Measurements from ENCODE around the gene IDNK. TPM values are rescaled to one million over a fixed set of nuclear protein-coding genes. Genes with fewer than 3 reads are reported as not detected.
A peak's percentile ranks its signal among the peaks of the same experiment; 100 is the strongest.

IDNK gene
- total and polyA plus RNA-seq, 4 experiments from 2014 or later: 10.1 to 24.9 (median 14.5) TPM

GRCh38 chr9:83671451-83671850, 48.5 kb downstream of the IDNK start:
- intact Hi-C loops (cut with micrococcal nuclease): no loop called here
- Mint-ChIP-seq H3K4me3 (no peak overlapping the region), H3K9me3 (peaks cover 0 to 2% (median 0%) of the 10 kb centered on the region in 8 donors), H3K27me3 (no peaks in the 10 kb centered on the region), H3K36me3 (peaks cover 42 to 82% of the 10 kb centered on the region in 2 donors), H3K27ac (no peak overlapping the region), H3K4me1 (peaks cover 8 to 12% (median 10%) of the 10 kb centered on the region in 4 donors)
- Histone ChIP-seq H3K27me3 (ENCODE audit: insufficient read depth, low read length) (no peaks in the 10 kb centered on the region), H3K9me3 (ENCODE audit: control insufficient read depth in 1 of 2, low read length in 2 of 2) (no peaks in the 10 kb centered on the region), H3K27ac (ENCODE audit: low read depth, low read length) (no peak overlapping the region), H3K36me3 (ENCODE audit: insufficient read depth, low read length) (peaks cover 55% of the 10 kb centered on the region), H3K4me1 (ENCODE audit: insufficient read depth, low read length) (no peaks in the 10 kb centered on the region), H3K4me3 (ENCODE audit: low read length in 2 of 2) (no peak overlapping the region)
- no peak for DNase-seq
- ChIA-PET POLR2A (ENCODE audit: partially characterized antibody) (interaction anchor here (1.3 kb wide), 1 partner anchor 36 kb away, joined by 3 read pairs; the partner anchor contains the start of gene UBQLN1), CTCF (ENCODE audit: partially characterized antibody) (interaction anchor here (1.5 kb wide), 1 partner anchor 22 kb away, joined by 5 read pairs; no protein-coding TSS in a partner anchor)

DNA sequence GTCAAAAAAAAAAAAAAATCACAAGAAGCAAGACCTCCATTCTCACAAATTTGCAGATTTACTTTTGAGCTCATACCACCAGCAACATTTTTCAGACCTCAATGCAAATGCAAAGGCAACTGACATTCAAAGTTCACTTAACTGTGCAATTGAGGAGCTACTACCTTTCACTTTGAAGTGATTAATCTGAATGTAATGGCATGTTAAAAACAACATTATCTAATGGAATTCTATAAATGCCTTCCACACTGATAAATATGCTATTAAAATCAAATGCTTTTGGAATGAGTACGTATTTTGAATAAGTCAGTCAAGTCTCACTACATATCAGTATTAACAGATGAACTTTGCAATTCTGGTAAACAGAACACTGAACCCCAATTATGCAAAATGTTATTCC, 52.5 kb downstream of the IDNK start:
- no peaks in the 10 kb centered on the region for H3K9me3 ChIP-seq (ENCODE audit: control insufficient read depth in 1 of 2, low read length in 2 of 2)
- no peak overlapping the region for H3K4me3 ChIP-seq (ENCODE audit: low read length in 2 of 2)
- H3K4me1 ChIP-seq (ENCODE audit: insufficient read depth, low read length): no peaks in the 10 kb centered on the region
- H3K4me3 Mint-ChIP-seq: no peak overlapping the region
- H3K4me1 Mint-ChIP-seq: peaks cover 8 to 17% (median 12%) of the 10 kb centered on the region in 4 donors
- peaks cover 0 to 2% (median 0%) of the 10 kb centered on the region in 8 donors for H3K9me3 Mint-ChIP-seq
- no peaks in the 10 kb centered on the region for H3K27me3 Mint-ChIP-seq
- intact Hi-C loops (cut with micrococcal nuclease): no loop called here
- no peak overlapping the region for H3K27ac ChIP-seq (ENCODE audit: low read depth, low read length)
- peaks cover 50% of the 10 kb centered on the region for H3K36me3 ChIP-seq (ENCODE audit: insufficient read depth, low read length)
- DNase-seq: no peak
- H3K27ac Mint-ChIP-seq: peak overlapping the region in 3 of 7 donors; percentile 24 to 38 (median 37)
- CTCF ChIA-PET (ENCODE audit: partially characterized antibody): interaction anchor here (1.3 kb wide), 1 partner anchor 26 kb away, joined by 3 read pairs; no protein-coding TSS in a partner anchor
- H3K36me3 Mint-ChIP-seq: peaks cover 45 to 82% of the 10 kb centered on the region in 2 donors
- POLR2A ChIA-PET (ENCODE audit: partially characterized antibody): interaction anchor here (0.6 kb wide), 1 partner anchor 52 kb away, joined by 3 read pairs; no protein-coding TSS in a partner anchor
- H3K27me3 ChIP-seq (ENCODE audit: insufficient read depth, low read length): no peaks in the 10 kb centered on the region

DNA sequence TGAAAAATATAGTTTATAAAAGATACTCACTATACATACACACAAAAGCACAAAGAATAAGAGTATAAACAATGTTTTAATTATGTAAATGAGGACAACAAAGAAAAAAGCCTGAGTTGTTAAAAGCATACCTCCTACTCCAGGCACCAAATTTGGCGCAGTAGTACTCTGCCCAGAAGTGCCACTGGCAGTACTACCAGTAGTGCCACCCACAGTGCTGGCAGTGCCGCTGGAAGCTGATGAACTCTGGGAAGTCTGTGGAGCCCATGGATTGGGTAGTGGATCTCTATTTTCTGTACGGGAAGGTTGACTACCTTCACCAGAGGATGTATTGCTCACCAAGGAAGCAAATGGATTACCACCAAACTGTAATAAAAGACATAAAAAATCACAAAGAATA, 54.7 kb downstream of the IDNK start:
- H3K9me3 ChIP-seq (ENCODE audit: control insufficient read depth in 1 of 2, low read length in 2 of 2): no peaks in the 10 kb centered on the region
- H3K27me3 ChIP-seq (ENCODE audit: insufficient read depth, low read length): no peaks in the 10 kb centered on the region
- peaks cover 40 to 82% of the 10 kb centered on the region in 2 donors for H3K36me3 Mint-ChIP-seq
- ChIA-PET POLR2A (ENCODE audit: partially characterized antibody) (interaction anchor here (1.5 to 2.3 kb wide), 2 partner anchors 14 to 30 kb away, joined by 4 to 7 read pairs; partner anchors contain the start of gene UBQLN1), CTCF (ENCODE audit: partially characterized antibody) (interaction anchor here (1.0 to 2.1 kb wide), 3 partner anchors 17 to 56 kb away, joined by 3 to 6 read pairs (median 4); partner anchors contain the start of gene UBQLN1)
- peaks cover 45% of the 10 kb centered on the region for H3K36me3 ChIP-seq (ENCODE audit: insufficient read depth, low read length)
- no peak for DNase-seq
- H3K4me3 ChIP-seq (ENCODE audit: low read length in 2 of 2): no peak overlapping the region
- H3K4me1 ChIP-seq (ENCODE audit: insufficient read depth, low read length): no peaks in the 10 kb centered on the region
- no peak overlapping the region for H3K27ac ChIP-seq (ENCODE audit: low read depth, low read length)
- H3K27ac Mint-ChIP-seq: peak overlapping the region in 3 of 7 donors; percentile 24 to 52 (median 46)
- H3K9me3 Mint-ChIP-seq: no peaks in the 10 kb centered on the region
- intact Hi-C loops (cut with micrococcal nuclease): no loop called here
- no peaks in the 10 kb centered on the region for H3K27me3 Mint-ChIP-seq
- no peak overlapping the region for H3K4me3 Mint-ChIP-seq
- H3K4me1 Mint-ChIP-seq: peaks cover 12 to 34% (median 16%) of the 10 kb centered on the region in 4 donors

DNA sequence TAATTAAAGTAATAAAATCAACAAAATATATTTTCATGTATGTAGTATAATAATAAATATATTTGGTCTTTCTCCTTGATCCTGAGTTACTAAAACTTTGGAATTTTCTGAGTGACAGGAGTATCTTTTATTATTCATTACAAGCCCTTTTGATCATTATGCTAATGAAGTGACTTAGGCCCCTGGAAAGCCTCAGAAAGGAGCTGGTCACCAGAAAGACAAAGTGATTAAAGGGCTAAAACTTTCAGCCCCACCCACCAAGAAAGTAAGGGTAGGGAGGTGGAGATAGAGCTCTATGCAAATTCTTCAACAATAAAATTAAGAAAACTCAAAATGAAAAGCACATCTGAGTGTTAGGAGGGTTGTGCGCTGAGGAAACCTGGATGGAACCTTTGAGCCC, 57.3 kb downstream of the IDNK start:
- intact Hi-C loops (cut with micrococcal nuclease): no loop called here
- POLR2A ChIA-PET (ENCODE audit: partially characterized antibody): interaction anchor here (1.0 to 3.6 kb wide), 2 partner anchors 28 to 300 kb away, joined by 3 to 16 read pairs; partner anchors contain the start of genes HNRNPK, RMI1 and UBQLN1
- Mint-ChIP-seq H3K36me3 (peaks cover 29 to 71% of the 10 kb centered on the region in 2 donors), H3K4me1 (peaks cover 12 to 44% (median 20%) of the 10 kb centered on the region in 4 donors), H3K4me3 (no peak overlapping the region), H3K27me3 (no peaks in the 10 kb centered on the region), H3K9me3 (no peaks in the 10 kb centered on the region), H3K27ac (peak overlapping the region in 1 of 7 donors; percentile 52)
- peaks cover 5% of the 10 kb centered on the region for H3K4me1 ChIP-seq (ENCODE audit: insufficient read depth, low read length)
- no peak overlapping the region for H3K27ac ChIP-seq (ENCODE audit: low read depth, low read length)
- DNase-seq: no peak
- H3K9me3 ChIP-seq (ENCODE audit: control insufficient read depth in 1 of 2, low read length in 2 of 2): no peaks in the 10 kb centered on the region
- H3K27me3 ChIP-seq (ENCODE audit: insufficient read depth, low read length): no peaks in the 10 kb centered on the region
- no peak overlapping the region for H3K4me3 ChIP-seq (ENCODE audit: low read length in 2 of 2)
- H3K36me3 ChIP-seq (ENCODE audit: insufficient read depth, low read length): peaks cover 39% of the 10 kb centered on the region
- CTCF ChIA-PET (ENCODE audit: partially characterized antibody): interaction anchor here (1.3 kb wide), 1 partner anchor 31 kb away, joined by 4 read pairs; no protein-coding TSS in a partner anchor

- ChIA-PET POLR2A (ENCODE audit: partially characterized antibody) (interaction anchor here (3.6 kb wide), 1 partner anchor 26 kb away, joined by 16 read pairs; the partner anchor contains the start of gene UBQLN1), CTCF (ENCODE audit: partially characterized antibody) (no interaction called here)
- Histone ChIP-seq H3K9me3 (ENCODE audit: control insufficient read depth in 1 of 2, low read length in 2 of 2) (no peaks in the 10 kb centered on the region), H3K36me3 (ENCODE audit: insufficient read depth, low read length) (peaks cover 36% of the 10 kb centered on the region), H3K27me3 (ENCODE audit: insufficient read depth, low read length) (no peaks in the 10 kb centered on the region), H3K27ac (ENCODE audit: low read depth, low read length) (no peak overlapping the region), H3K4me3 (ENCODE audit: low read length in 2 of 2) (no peak overlapping the region), H3K4me1 (ENCODE audit: insufficient read depth, low read length) (peaks cover 15% of the 10 kb centered on the region)
- Mint-ChIP-seq H3K36me3 (peaks cover 25 to 66% of the 10 kb centered on the region in 2 donors), H3K27ac (peak overlapping the region in 4 of 7 donors; percentile 15 to 59 (median 31)), H3K4me3 (no peak overlapping the region), H3K9me3 (no peaks in the 10 kb centered on the region), H3K27me3 (no peaks in the 10 kb centered on the region), H3K4me1 (peaks cover 15 to 40% (median 23%) of the 10 kb centered on the region in 4 donors)
- DNase-seq: no peak
- intact Hi-C loops (cut with micrococcal nuclease): no loop called here
Measured at GRCh38 chr9:83681490-83681889, 58.5 kb downstream of the IDNK start.

DNA sequence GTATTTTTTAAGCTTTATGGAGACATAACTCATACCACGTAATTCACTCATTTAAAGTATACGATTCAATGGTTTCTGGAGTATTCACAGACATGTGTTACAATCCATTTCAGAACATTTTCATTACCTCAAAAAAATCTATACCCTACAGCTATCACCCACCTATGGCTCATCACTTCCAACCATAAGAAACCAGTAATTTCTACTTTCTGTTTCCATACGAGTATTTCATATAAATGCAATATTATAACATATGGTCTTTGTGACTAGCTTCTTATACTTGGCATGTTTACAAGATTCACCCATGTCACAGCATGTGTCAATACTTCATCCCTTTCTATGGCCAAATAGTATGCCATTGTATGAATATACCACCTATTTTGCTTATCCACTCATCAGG, 66.0 kb downstream of the IDNK start:
- POLR2A ChIA-PET (ENCODE audit: partially characterized antibody): interaction anchor here (3.3 kb wide), 1 partner anchor 19 kb away, joined by 19 read pairs; the partner anchor contains the start of gene UBQLN1
- peaks cover 0 to 11% of the 10 kb centered on the region in 2 donors for H3K36me3 Mint-ChIP-seq

DNA sequence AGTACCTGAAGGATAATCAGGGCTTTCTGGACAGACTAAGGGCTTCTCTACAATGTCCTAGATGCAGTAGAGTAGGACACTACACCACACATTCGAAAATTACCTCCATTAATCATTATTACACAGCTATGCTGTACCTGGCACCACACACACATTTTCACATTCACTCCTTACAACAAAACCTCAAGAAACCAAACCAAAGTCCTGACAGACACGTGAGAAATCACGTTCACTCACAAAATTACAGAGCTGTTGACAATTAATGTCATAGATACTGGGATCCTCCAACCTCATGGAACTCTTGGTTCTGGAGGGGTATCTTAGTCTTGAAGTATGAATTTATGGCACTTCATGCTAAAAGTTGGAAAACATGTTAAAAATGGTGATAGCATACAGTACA, 68.5 kb downstream of the IDNK start:
- H3K27me3 ChIP-seq (ENCODE audit: insufficient read depth, low read length): no peaks in the 10 kb centered on the region
- no peaks in the 10 kb centered on the region for H3K27me3 Mint-ChIP-seq
- no peaks in the 10 kb centered on the region for H3K9me3 Mint-ChIP-seq
- peaks cover 0 to 2% of the 10 kb centered on the region in 2 donors for H3K36me3 Mint-ChIP-seq
- peaks cover 60 to 89% (median 75%) of the 10 kb centered on the region in 4 donors for H3K4me1 Mint-ChIP-seq
- POLR2A ChIA-PET (ENCODE audit: partially characterized antibody): interaction anchor here (1.0 to 1.2 kb wide), 2 partner anchors 13 to 15 kb away, joined by 3 to 4 read pairs; no protein-coding TSS in a partner anchor
- no peak for DNase-seq
- H3K36me3 ChIP-seq (ENCODE audit: insufficient read depth, low read length): no peaks in the 10 kb centered on the region
- H3K27ac ChIP-seq (ENCODE audit: low read depth, low read length): no peak overlapping the region
- H3K4me1 ChIP-seq (ENCODE audit: insufficient read depth, low read length): peaks cover 94% of the 10 kb centered on the region
- intact Hi-C loops (cut with micrococcal nuclease): no loop called here
- CTCF ChIA-PET (ENCODE audit: partially characterized antibody): interaction anchor here (1.0 kb wide), 1 partner anchor 624 kb away, joined by 3 read pairs; no protein-coding TSS in a partner anchor
- H3K4me3 ChIP-seq (ENCODE audit: low read length in 2 of 2): no peak overlapping the region
- peak overlapping the region in 4 of 7 donors; percentile 22 to 85 (median 44) for H3K27ac Mint-ChIP-seq
- peak overlapping the region in 6 of 8 donors; percentile 3 to 63 (median 20) for H3K4me3 Mint-ChIP-seq
- H3K9me3 ChIP-seq (ENCODE audit: control insufficient read depth in 1 of 2, low read length in 2 of 2): no peaks in the 10 kb centered on the region

More for the DNA sequence above, 66.0 kb downstream of the IDNK start:
- no peaks in the 10 kb centered on the region for H3K27me3 Mint-ChIP-seq
- peak overlapping the region in 6 of 8 donors; percentile 26 to 72 (median 42) for H3K4me3 Mint-ChIP-seq
- DNase-seq: no peak
- no peaks in the 10 kb centered on the region for H3K9me3 Mint-ChIP-seq
- Histone ChIP-seq H3K4me1 (ENCODE audit: insufficient read depth, low read length) (peaks cover 85% of the 10 kb centered on the region), H3K27ac (ENCODE audit: low read depth, low read length) (no peak overlapping the region), H3K36me3 (ENCODE audit: insufficient read depth, low read length) (peaks cover 6% of the 10 kb centered on the region), H3K9me3 (ENCODE audit: control insufficient read depth in 1 of 2, low read length in 2 of 2) (no peaks in the 10 kb centered on the region), H3K27me3 (ENCODE audit: insufficient read depth, low read length) (no peaks in the 10 kb centered on the region), H3K4me3 (ENCODE audit: low read length in 2 of 2) (no peak overlapping the region)
- peaks cover 56 to 78% (median 67%) of the 10 kb centered on the region in 4 donors for H3K4me1 Mint-ChIP-seq
- peak overlapping the region in 2 of 7 donors; percentile 9 to 30 for H3K27ac Mint-ChIP-seq
- intact Hi-C loops (cut with micrococcal nuclease): loop anchor here (2.0 kb wide), 1 partner anchor 16 kb away; no protein-coding TSS in a partner anchor
- CTCF ChIA-PET (ENCODE audit: partially characterized antibody): no interaction called here

Data from CD4-positive, alpha-beta memory T cell (primary cell).